NB4 (cell line): ENCODE data around the gene GOLGA2.
"Not testable (repeated sequence)": the region's sequence is repeated elsewhere in the genome, so short reads cannot be mapped to it uniquely, and the experiment has no call there.

Experiments used
- MYC ChIP-seq: IDR thresholded peaks from 2 replicates; pipeline ENCODE4 v1.6.1; 2011; ENCODE audit warnings: low read depth, low read length
- POLR2A ChIP-seq: IDR thresholded peaks from 2 replicates; pipeline ENCODE4 v1.6.1; 2011; ENCODE audit warnings: mild to moderate bottlenecking; ENCODE audit not compliant: insufficient read length; ENCODE audit errors: extremely low read depth
- TF ChIP-seq, protein P1 (sequence below): IDR thresholded peaks from one replicate; pipeline ENCODE4 v1.5.1; 2012; ENCODE audit warnings: low read depth, low read length
- TF ChIP-seq, protein P2 (sequence below): IDR thresholded peaks from 2 replicates; pipeline ENCODE4 v1.6.1; 2011; ENCODE audit warnings: low read depth, low read length

DNA sequence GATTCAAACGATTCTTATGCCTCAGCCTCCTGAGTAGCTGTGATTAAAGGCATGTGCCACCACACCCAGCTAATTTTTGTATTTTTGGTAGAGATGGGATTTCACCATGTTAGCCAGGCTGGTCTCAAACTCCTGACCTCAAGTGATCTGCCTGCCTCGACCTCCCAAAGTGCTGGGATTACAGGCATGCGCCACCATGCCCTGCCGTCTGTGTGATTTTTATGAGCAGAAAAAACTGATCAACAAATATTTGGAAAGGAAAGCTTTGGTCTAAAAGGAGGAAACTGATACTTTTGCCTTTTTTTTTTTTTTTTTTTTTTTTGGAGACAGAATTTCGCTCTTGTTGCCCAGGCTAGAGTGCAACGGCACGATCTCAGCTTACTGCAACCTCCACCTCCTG, 44.9 kb downstream of the GOLGA2 start:
- TF ChIP-seq, protein P1, sequence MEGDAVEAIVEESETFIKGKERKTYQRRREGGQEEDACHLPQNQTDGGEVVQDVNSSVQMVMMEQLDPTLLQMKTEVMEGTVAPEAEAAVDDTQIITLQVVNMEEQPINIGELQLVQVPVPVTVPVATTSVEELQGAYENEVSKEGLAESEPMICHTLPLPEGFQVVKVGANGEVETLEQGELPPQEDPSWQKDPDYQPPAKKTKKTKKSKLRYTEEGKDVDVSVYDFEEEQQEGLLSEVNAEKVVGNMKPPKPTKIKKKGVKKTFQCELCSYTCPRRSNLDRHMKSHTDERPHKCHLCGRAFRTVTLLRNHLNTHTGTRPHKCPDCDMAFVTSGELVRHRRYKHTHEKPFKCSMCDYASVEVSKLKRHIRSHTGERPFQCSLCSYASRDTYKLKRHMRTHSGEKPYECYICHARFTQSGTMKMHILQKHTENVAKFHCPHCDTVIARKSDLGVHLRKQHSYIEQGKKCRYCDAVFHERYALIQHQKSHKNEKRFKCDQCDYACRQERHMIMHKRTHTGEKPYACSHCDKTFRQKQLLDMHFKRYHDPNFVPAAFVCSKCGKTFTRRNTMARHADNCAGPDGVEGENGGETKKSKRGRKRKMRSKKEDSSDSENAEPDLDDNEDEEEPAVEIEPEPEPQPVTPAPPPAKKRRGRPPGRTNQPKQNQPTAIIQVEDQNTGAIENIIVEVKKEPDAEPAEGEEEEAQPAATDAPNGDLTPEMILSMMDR, result not testable (repeated sequence)
- not testable (repeated sequence) for TF ChIP-seq POLR2A, MYC
- TF ChIP-seq, protein P2, sequence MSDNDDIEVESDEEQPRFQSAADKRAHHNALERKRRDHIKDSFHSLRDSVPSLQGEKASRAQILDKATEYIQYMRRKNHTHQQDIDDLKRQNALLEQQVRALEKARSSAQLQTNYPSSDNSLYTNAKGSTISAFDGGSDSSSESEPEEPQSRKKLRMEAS, result not testable (repeated sequence)
